HUES48 (cell line): ENCODE results near the gene RAB36.

Experiments used
- H3K27ac ChIP-seq: one replicate; pipeline ENCODE4 v1.7.0; 2013; ENCODE audit warnings: low read depth, low read length, inconsistent platforms
- H3K27me3 ChIP-seq: 2 replicates; pipeline ENCODE4 v1.6.1; 2013; ENCODE audit warnings: mild to moderate bottlenecking, low read length; ENCODE audit not compliant: control insufficient read depth, insufficient read depth
- H3K36me3 ChIP-seq: 2 replicates; pipeline ENCODE4 v1.6.1; 2013; ENCODE audit warnings: low read length; ENCODE audit not compliant: control insufficient read depth, insufficient read depth
- H3K4me1 ChIP-seq: 2 replicates; pipeline ENCODE4 v1.6.1; 2013; ENCODE audit warnings: mild to moderate bottlenecking, low read length; ENCODE audit not compliant: control insufficient read depth, insufficient read depth
- H3K4me3 ChIP-seq: 2 replicates; pipeline ENCODE4 v1.5.1; 2013; ENCODE audit warnings: mild to moderate bottlenecking, low read depth, low read length
- H3K9ac ChIP-seq: 2 replicates; pipeline ENCODE4 v1.6.1; 2013; ENCODE audit warnings: mild to moderate bottlenecking, low read depth, low read length, moderate library complexity
- H3K9me3 ChIP-seq: 2 replicates; pipeline ENCODE4 v1.6.1; 2013; ENCODE audit warnings: low read length; ENCODE audit not compliant: control insufficient read depth, insufficient read depth

The RAB36 gene

GRCh38 chr22:23102776-23103175, 42.5 kb upstream of the RAB36 start:
- no peak overlapping the region for H3K4me3 ChIP-seq
- H3K4me1 ChIP-seq = no peaks in the 10 kb centered on the region
- no peak overlapping the region for H3K27ac ChIP-seq
- H3K27me3 ChIP-seq = no peaks in the 10 kb centered on the region
- no peaks in the 10 kb centered on the region for H3K36me3 ChIP-seq
- H3K9me3 ChIP-seq = no peaks in the 10 kb centered on the region
- H3K9ac ChIP-seq = no peak overlapping the region

DNA sequence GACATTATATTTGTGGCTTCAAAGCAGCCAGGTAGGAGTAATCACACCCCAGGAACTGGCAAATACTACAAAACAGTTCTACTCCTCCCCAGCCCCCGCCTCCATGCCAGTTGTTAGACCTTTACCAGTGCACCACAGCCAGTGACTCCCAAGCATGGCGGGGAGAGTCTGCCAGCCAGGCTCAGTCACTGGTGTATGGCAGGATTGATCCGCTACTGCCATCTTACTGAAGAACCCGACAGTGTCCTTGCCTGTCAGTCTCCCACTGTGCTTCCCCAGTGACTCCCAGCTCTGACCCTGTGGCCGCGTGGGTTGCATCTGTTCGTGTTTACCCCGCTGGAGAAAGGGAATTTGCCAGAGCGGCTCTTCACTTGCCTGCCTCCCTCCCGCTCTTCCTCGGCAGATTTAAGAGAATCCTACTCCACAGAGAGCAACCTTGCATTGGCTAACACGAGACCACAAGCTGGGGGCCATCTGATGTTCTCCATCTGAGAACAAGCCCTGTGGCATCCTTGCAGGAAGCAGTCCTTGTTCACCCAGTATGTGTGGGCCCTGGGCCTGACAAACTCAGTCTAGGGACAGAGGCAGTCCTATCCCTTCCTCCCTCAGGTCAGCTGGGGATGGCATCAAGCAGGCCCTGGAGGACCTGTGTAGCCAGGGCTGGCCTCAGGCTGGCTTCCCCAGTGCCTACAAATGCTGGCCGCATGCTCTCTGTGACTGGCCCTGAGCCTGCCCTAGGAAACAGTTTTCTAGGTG, 41.9 kb upstream of the RAB36 start:
- H3K36me3 ChIP-seq = no peaks in the 10 kb centered on the region
- H3K27ac ChIP-seq = no peak overlapping the region
- H3K9ac ChIP-seq = no peak overlapping the region
- no peaks in the 10 kb centered on the region for H3K9me3 ChIP-seq
- no peaks in the 10 kb centered on the region for H3K27me3 ChIP-seq
- no peaks in the 10 kb centered on the region for H3K4me1 ChIP-seq
- H3K4me3 ChIP-seq = no peak overlapping the region

DNA sequence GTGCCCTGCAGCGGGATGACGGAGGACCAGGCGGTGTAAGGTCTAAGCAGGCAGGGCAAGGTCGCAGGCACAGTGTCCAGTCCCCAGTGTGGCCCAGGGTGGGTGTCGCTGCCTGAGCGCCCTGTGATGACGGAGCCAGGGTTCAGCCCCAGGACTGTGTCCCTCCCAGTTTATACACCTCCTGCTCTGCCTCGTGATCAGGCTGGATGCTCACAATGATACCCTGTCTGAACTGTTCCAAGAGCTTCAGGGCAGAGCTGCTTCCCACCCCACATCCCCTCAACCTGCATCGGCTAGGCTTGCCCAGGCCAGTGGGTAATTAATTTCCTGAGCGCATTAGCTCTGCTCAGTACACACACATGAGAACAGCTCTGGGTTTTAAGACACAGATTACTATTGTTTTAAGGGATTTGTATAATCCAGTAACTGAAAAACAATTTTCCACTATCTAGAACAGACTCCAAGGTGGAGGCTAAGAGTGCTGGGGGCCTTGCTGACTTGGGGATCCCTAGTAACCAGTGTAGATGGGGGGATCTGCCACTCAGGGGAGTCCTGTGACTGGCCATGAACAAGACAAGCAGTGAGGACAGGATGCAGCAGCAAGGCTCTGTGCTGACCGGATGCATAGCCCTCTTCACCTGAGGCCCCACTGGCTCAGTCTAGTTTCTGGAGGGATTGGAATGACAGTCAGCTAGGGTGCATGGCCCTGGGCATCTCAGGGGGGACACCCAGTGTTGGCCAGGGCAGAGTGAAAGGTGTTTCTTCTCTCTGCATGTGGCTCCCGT, 40.9 kb upstream of the RAB36 start:
- Histone ChIP-seq H3K36me3 (no peaks in the 10 kb centered on the region), H3K27ac (no peak overlapping the region), H3K9ac (no peak overlapping the region), H3K27me3 (no peaks in the 10 kb centered on the region), H3K4me1 (no peaks in the 10 kb centered on the region), H3K4me3 (no peak overlapping the region), H3K9me3 (no peaks in the 10 kb centered on the region)

GRCh38 chr22:23105304-23105703, 40.0 kb upstream of the RAB36 start:
- H3K9ac ChIP-seq = no peak overlapping the region; the same call in 1 of the 2 replicates
- H3K27me3 ChIP-seq = no peaks in the 10 kb centered on the region
- H3K36me3 ChIP-seq = no peaks in the 10 kb centered on the region
- no peak overlapping the region for H3K27ac ChIP-seq
- no peak overlapping the region for H3K4me3 ChIP-seq
- no peaks in the 10 kb centered on the region for H3K4me1 ChIP-seq
- no peaks in the 10 kb centered on the region for H3K9me3 ChIP-seq

GRCh38 chr22:23105919-23106318, 39.4 kb upstream of the RAB36 start:
- H3K9me3 ChIP-seq = no peaks in the 10 kb centered on the region
- H3K27ac ChIP-seq = no peak overlapping the region
- no peaks in the 10 kb centered on the region for H3K36me3 ChIP-seq
- no peaks in the 10 kb centered on the region for H3K4me1 ChIP-seq
- H3K4me3 ChIP-seq = no peak overlapping the region
- H3K9ac ChIP-seq = no peak overlapping the region
- no peaks in the 10 kb centered on the region for H3K27me3 ChIP-seq

DNA sequence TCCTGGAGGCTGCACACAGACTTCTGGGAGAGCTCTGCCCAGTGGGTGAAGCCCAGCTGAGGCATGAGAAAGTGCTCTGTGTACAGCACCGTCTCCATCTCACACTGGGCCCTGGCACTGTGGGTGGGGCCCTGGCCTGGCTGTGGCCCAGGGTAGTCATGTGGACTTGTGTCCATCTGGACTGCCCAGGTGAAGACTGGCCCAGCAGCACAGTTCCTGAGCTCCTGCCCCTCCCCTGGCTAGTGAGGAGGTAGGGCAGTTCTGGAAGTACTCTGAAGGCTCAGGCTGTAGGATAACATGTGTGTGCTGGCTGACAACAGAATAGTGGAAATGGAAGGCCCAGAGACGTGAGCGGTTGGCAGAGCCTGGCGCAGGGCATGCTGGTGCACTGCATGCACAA, 38.9 kb upstream of the RAB36 start:
- H3K9me3 ChIP-seq = no peaks in the 10 kb centered on the region
- H3K36me3 ChIP-seq = no peaks in the 10 kb centered on the region
- no peaks in the 10 kb centered on the region for H3K27me3 ChIP-seq
- no peak overlapping the region for H3K4me3 ChIP-seq
- no peak overlapping the region for H3K27ac ChIP-seq
- H3K9ac ChIP-seq = no peak overlapping the region
- no peaks in the 10 kb centered on the region for H3K4me1 ChIP-seq

- no peaks in the 10 kb centered on the region for H3K4me1 ChIP-seq
- H3K4me3 ChIP-seq = no peak overlapping the region
- no peak overlapping the region for H3K9ac ChIP-seq
- no peaks in the 10 kb centered on the region for H3K36me3 ChIP-seq
- H3K9me3 ChIP-seq = no peaks in the 10 kb centered on the region
- no peak overlapping the region for H3K27ac ChIP-seq
- H3K27me3 ChIP-seq = no peaks in the 10 kb centered on the region
Measured at GRCh38 chr22:23106906-23107367, 38.3 kb upstream of the RAB36 start.

GRCh38 chr22:23107487-23108248, 37.6 kb upstream of the RAB36 start:
- H3K4me3 ChIP-seq = no peak overlapping the region
- H3K4me1 ChIP-seq = no peaks in the 10 kb centered on the region
- H3K9ac ChIP-seq = no peak overlapping the region
- no peaks in the 10 kb centered on the region for H3K36me3 ChIP-seq
- H3K27ac ChIP-seq = no peak overlapping the region
- no peaks in the 10 kb centered on the region for H3K9me3 ChIP-seq
- H3K27me3 ChIP-seq = no peaks in the 10 kb centered on the region

DNA sequence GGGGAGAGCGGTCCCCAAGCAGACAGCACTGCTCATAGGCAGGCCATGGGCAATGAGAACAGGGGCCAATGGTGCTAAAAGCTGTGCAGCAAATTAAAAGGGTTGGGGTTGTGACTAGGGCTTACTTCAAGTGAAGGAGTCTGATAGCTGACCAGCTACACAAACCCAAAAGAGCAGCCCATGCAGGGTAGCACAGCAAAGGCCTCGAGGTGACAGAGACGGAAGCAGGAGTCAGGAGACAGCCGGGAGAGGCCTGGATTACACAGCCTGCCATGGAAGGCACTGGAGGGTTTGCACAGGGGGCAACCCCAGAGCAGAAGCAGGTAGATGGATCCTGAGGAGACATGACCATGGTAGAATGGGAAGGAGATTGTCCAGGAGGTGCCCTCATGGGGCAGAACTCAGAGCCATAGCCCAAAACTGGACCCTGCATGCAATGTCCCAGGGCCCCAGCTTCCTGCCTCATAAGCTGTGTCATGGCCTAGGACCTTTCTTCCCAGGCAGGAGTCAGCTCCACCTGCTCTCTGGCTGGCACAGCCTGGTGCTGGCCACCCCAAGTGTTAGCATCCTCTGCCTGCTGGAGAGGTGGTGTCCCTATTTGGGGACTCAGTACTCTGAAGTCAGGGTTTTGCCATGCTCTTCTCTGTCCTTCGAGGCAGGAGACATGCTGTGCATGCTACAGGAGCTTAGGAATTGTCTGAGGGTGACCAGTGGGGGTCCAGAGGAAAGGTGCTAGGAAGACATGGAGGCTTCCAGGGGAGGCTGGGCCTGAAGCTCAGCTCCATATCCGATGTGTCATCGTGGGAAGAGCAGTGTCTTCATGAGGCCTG, 36.8 kb upstream of the RAB36 start:
- Histone ChIP-seq H3K27ac (no peak overlapping the region), H3K9me3 (no peaks in the 10 kb centered on the region), H3K27me3 (no peaks in the 10 kb centered on the region), H3K9ac (no peak overlapping the region), H3K4me1 (no peaks in the 10 kb centered on the region), H3K36me3 (no peaks in the 10 kb centered on the region), H3K4me3 (no peak overlapping the region)

DNA sequence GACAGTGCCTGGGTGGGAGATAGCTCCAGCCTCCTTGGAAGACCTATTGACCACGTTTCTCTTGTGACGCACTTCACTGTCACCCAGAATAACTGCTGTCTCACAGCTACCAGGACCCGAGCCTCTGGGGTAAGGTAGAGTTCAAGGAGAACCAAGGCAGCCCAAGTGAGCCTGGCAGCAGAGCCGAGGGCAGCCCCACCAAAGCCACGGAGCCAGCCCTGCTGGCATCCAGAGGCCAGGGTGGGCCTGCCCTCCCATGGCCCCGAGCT, 36.3 kb upstream of the RAB36 start:
- Histone ChIP-seq H3K9me3 (no peaks in the 10 kb centered on the region), H3K4me1 (no peaks in the 10 kb centered on the region), H3K36me3 (no peaks in the 10 kb centered on the region), H3K27me3 (no peaks in the 10 kb centered on the region), H3K4me3 (no peak overlapping the region), H3K9ac (no peak overlapping the region), H3K27ac (no peak overlapping the region)
